HUDEP-2 (cell line): ENCODE measurements around the gene GAN.
"Not testable (repeated sequence)": the region's sequence is repeated elsewhere in the genome, so short reads cannot be mapped to it uniquely, and the experiment has no call there.

Experiments
- DNase-seq, 76 experiments: peaks; one replicate each; lab custom pipeline; 2025; ENCODE audit not compliant: unreplicated experiment in 76 of 76; lab: John Stamatoyannopoulos, UW

GAN gene

GRCh38 chr16:81394966-81395655, 80.3 kb downstream of the GAN start:
- DNase-seq = no peak

DNA sequence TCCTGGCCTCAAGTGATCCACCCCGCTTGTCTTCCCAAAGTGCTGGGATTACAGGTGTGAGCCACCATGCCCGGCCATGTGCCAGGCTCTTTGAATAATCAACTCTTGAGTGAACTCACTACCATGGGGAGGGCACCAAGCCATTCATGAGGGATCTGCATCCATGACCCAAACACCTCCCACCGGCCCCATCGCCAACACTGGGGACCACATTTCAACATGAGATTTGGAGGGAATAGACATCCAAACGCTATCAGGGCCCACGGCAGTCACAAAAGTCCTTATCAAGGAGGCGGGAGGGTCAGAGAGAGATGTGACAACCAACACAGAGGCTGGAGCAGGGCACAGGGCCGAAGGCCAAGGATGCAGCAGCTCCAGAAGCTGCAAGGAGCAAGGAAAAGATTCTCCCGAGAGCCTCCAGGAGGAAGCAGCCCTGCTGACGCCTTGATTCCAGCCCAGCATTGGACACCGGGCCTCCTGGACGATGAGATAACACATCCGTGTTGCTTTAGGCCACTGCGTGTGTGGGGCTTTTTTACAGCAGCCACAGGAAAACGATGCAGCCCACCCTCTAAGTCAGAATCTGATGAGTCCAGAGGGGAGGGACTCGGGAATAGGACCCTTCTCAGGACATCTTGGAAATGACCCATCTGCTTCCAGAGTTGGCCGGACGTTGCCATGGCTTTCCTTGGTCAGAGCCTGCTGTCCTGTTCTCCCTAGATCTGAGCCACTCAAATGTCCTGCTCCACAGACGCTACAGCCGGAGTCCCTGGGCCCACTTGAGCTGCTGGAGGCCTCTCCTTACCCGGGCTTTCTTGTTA, 82.5 kb downstream of the GAN start:
- DNase-seq = no peak

DNA sequence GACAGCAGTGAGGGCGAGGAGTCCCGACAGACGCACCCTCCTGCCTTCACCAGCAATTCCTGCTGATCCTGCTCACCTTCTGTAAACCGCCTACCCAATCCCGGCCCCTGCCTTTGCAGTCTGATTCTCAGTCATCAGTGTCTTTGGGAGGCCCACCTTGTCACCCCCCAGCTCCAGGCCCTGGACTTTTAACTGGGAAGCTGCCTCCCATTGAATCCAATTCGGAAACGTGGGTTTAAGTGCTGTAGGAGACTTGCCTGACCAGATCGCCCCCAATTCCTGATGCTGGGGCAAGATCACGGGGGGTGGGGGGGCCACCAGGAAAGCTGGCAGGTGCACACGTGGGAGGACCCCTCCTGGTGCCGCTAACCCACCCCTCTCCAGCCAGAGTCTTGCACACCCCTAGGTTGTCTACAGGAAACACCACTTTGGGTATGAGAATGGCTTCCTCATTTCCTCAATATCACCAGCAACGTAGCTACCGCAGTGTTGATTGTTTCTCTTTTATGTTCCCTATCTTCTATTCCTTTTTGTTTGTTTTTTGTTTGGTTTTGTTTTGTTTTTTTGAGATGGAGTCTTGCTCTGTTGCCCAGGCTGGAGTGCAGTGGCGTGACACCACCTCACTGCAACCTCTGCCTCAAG, 83.2 kb downstream of the GAN start:
- no peak for DNase-seq

DNA sequence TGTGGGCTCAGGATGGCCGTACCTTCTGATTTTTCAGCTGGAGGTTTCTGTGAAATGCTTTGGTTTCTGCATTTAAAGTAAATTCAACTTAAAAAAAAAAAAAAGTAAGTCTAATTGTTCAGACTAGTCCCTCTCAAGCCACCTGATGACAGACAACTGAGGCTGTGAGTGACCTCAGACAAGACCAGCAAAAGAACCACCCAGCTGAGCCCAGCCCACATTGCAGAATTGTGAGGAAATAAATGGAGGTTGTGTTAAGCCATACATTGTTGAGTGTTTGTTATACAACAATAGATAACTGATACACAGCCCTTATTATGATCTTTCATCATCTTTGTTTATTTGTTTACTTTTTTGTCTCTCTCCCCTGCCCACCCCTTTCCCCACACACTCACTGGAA, 85.1 kb downstream of the GAN start:
- DNase-seq = no peak

DNA sequence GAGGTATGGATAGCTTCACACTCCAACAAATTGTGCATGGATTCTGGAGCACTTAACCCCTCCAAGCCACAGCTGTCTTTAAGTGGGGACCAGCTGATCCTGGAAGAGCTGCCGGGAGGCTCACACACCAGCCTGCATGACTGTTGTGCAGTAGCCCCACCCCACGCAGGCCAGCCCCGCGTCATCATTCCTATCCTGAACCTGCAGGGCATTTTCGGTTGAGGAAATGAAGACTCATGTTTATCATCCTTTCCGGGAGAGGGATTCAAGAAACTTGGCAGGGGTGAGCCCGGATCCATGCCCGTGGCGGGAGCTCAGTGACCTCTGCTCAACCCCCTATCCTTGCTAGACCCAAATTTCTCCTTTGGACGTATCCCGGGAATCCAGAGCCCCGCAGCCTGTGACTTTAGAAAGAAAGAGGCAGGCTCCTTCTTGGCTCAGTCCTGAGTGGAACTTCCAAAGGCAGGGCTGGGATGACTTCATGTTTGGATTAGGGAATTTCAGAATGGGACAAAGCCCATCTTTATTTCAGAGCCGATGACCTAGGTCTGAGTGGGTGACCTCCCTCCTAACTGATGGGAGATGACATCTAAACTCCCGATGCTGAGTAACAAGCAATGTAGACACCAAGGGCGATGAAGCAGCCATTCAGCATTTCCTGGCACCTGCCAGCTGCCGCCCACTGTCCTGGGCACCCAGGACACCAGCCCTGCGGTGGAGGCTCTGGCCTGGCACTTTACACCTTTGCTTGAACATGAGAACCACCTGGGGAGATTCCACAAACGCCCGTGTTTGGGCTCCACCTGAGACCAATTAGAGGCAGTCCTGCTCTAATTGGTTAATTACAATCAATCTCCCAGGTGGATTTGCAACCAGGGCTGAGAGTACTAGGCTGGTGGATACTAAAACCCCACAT, 86.5 kb downstream of the GAN start:
- DNase-seq = no peak

- no peak for DNase-seq
These were observed 88.4 kb downstream of the GAN start for GRCh38 chr16:81403208-81403600.

DNA sequence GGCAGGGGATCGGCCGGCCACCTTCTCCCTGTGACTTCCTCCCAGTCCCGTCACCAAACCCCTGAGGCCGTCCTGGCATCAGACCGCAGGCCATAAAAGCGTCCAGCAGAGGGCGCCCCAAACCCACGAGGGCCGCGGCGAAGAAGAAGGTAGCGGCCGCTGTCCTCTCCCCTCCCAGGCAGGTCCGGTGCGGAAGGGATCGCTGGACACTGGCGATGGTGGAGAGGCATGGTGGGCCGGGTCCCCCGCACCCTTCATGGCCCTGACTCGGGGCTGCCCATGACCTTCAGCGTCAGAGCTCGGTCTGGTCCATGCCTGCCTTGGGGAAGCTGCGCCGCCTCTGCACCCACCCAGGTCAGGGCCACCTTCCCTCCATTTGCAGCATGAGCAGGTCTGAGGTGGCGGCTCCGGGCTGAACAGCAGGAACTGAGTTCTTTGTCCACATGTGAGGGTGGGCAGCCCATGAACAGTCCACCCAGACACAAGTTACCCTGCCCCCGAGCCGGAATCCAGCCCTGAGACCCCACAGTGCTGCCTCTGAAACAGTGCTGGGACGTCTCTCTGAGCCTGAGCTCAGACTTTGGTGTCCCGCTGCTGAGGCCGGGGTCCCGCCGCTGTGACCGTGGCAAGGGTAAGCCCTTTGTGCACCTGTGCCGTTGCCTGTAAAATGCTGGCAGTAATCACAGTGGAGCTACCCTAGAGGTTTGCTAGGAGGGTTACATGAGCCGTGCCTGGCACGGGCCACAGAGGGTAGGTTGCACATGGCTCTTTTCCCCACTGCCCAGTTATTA, 89.0 kb downstream of the GAN start:
- peak in 70 of 76 experiments; percentile 5 to 88 (median 60) for DNase-seq

GRCh38 chr16:81405002-81405401, 90.2 kb downstream of the GAN start:
- DNase-seq = not testable (repeated sequence)

DNA sequence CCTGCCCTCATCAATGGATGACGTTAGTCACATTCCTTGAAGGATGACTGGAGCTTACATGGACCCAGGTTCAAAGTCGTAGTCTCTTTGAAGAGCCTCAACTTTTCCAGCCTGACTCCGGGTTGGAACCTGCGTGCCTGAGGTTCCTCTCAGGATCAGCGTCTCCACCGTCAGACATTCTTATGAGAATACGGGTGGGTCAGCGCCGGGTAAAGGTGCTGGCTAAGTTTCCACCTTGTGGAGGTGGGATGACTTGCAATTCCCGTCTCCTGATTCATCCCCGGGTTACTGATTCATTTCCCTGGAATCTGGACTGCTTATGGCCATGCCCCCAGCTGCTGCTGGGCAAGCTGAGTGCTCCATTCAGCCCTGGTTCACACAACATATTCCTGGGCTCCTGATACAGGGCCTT, 90.9 kb downstream of the GAN start:
- DNase-seq = no peak

GRCh38 chr16:81408409-81408950, 93.7 kb downstream of the GAN start:
- no peak for DNase-seq

DNA sequence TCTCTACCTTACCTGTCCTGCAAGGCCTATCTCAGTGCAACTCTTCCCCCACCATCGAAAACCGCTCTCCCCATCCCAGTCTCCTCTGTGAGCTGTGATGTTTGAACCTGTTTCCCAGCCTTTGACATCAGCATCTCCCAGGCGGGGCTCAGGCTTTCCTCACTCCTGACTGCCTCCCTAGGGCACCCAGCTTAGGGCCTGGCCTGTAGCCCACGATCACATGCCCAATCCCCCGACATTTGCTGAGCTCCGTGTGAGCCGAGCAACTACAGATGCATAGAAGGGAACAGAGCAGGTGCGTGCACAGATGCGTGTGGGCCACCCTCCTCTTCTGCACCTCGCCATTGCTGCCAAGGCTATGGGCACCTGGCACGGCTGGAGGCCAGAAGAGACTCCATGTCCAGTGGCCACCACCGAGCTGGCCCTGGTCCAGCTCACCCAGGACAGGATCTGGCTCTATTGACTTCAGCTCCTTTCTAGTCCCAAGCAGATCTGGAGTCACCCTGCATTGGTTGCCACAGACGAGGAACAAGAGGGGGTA, 94.3 kb downstream of the GAN start:
- no peak for DNase-seq

DNA sequence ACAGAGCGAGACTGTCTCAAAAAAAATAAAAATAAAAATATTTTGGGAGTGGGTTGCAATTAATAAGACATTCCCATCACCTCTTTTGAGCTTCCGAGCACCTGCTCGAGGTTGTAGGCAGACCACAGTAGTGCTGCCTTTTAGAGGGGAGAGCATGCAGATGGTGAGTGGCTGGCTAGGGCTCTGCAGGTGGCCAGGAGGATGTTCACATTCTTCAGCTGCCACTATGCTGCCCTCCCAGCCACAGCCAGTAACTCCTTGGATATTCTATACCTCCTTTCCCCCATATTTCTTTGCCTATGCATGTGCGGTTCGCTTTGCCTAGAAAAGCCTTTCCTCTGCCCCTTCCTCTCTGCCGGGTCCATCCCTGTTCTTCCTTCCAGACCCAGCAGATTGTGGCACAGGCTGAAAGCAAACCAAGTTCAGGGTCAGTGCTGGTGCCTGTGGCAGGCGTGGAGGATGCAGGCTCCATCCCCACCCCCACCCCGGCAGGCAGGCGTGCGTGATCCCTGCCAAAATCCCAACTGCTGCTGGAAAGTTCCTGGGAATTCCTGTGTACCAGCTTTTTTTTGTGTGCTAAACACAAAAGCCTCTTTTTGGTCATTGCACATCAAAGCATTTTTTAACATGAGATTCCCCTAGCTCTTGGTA, 96.0 kb downstream of the GAN start:
- DNase-seq = no peak

- no peak for DNase-seq
These were observed 98.7 kb downstream of the GAN start for GRCh38 chr16:81413245-81413990.

DNA sequence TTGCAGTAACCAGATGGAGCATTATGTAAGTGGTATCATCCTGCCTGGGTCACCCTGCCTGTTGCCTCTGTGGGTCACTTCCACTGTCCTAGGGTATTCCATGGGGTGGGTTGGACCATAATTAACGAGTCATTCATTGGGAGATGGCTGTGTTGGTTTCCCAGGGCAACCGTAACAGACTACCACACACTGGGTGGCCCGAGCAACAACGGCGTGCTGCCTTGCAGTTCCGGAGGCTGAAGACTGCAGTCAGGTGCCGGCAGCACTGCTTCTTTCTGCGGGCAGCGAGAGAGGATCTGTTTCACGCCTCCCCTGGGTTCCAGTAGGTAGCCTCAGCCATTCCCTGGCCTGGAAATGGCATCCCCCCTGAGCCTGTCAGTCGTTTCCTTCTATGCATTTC, 101.0 kb downstream of the GAN start:
- DNase-seq = no peak

- DNase-seq = no peak
These were observed 102.0 kb downstream of the GAN start for GRCh38 chr16:81416749-81417148.

DNA sequence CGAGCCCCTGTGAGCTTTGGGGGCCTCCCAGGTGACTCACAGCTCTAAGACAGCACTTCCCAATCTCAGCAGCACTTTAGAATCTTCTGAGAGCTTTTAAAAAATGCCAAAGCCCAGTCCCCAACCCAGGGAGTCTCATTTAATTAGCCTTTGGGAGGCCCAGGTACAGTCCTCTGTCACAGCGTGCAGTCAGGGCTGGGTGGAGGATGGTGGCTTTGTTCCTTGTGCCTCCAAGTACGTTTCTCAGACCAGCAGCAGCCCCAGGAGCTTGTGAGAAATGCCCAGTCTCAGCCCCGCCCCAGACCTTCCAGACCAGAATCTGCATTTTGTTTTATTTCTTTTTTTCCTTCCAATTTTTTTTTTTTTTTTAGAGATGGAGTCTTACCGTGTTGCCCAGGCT, 102.4 kb downstream of the GAN start:
- no peak for DNase-seq

GRCh38 chr16:81419806-81420205, 105.0 kb downstream of the GAN start:
- DNase-seq = no peak

GRCh38 chr16:81421126-81421525, 106.4 kb downstream of the GAN start:
- DNase-seq = no peak
